ENCODE results near the gene MTO1.
"Not testable (repeated sequence)": the region's sequence is repeated elsewhere in the genome, so short reads cannot be mapped to it uniquely, and the experiment has no call there.

MTO1 gene

GRCh38 chr6:73547036-73547435 lies 85.5 kb downstream of the MTO1 start:
- intact Hi-C loops (cut with DNase I; ENCODE audit: low total_unique reads): no loop called here
- Histone ChIP-seq H3K27me3 (no peaks in the 10 kb centered on the region), H3K4me1 (no peaks in the 10 kb centered on the region), H3K27ac (no peak overlapping the region), H3K4me3 (no peak overlapping the region), H3K36me3 (no peaks in the 10 kb centered on the region), H3K9me3 (no peaks in the 10 kb centered on the region)
- DNase-seq: no peak
- no peak for TF ChIP-seq CTCF (IDR thresholded peaks at IDR 0.05)

GRCh38 chr6:73548458-73549446 lies 87.2 kb downstream of the MTO1 start:
- no peaks in the 10 kb centered on the region for H3K9me3 ChIP-seq
- no peaks in the 10 kb centered on the region for H3K4me1 ChIP-seq
- intact Hi-C loops (cut with DNase I; ENCODE audit: low total_unique reads): no loop called here
- TF ChIP-seq CTCF (IDR thresholded peaks at IDR 0.05): no peak
- H3K36me3 ChIP-seq: no peaks in the 10 kb centered on the region
- H3K4me3 ChIP-seq: no peak overlapping the region
- DNase-seq: no peak
- H3K27me3 ChIP-seq: no peaks in the 10 kb centered on the region
- H3K27ac ChIP-seq: no peak overlapping the region

- intact Hi-C loops (cut with DNase I; ENCODE audit: low total_unique reads); H3K4me1 ChIP-seq; H3K27ac ChIP-seq; H3K36me3 ChIP-seq; H3K4me3 ChIP-seq; H3K27me3 ChIP-seq; DNase-seq; H3K9me3 ChIP-seq: not testable (repeated sequence)
Observed at GRCh38 chr6:73551115-73551514, 89.6 kb downstream of the MTO1 start.

- DNase-seq; H3K9me3 ChIP-seq; H3K27ac ChIP-seq; H3K4me1 ChIP-seq; intact Hi-C loops (cut with DNase I; ENCODE audit: low total_unique reads); H3K4me3 ChIP-seq; H3K27me3 ChIP-seq; H3K36me3 ChIP-seq: not testable (repeated sequence)
Observed at GRCh38 chr6:73555380-73555949, 93.9 kb downstream of the MTO1 start.

- no peak for DNase-seq
- intact Hi-C loops (cut with DNase I; ENCODE audit: low total_unique reads): no loop called here
- H3K27ac ChIP-seq: no peak overlapping the region
Observed at GRCh38 chr6:73556836-73557235, 95.3 kb downstream of the MTO1 start.

More at GRCh38 chr6:73556836-73557235, 95.3 kb downstream of the MTO1 start:
- no peaks in the 10 kb centered on the region for H3K36me3 ChIP-seq
- TF ChIP-seq CTCF (IDR thresholded peaks at IDR 0.05): no peak
- H3K9me3 ChIP-seq: no peaks in the 10 kb centered on the region
- H3K4me1 ChIP-seq: no peaks in the 10 kb centered on the region
- no peak overlapping the region for H3K4me3 ChIP-seq
- H3K27me3 ChIP-seq: no peaks in the 10 kb centered on the region
